ENCODE measurements around the gene LPCAT4.
A peak's percentile ranks its signal among the peaks of the same experiment; 100 is the strongest.

Gene LPCAT4

GRCh38 chr15:34318277-34319079 is 48.5 kb downstream of the LPCAT4 start:
- peak overlapping the region; percentile 74 for H3K4me3 ChIP-seq (ENCODE audit: low read depth, low read length)
- TF ChIP-seq MYC (IDR thresholded peaks at IDR 0.05; ENCODE audit: low read depth, low read length) (no peak), POLR2A (IDR thresholded peaks at IDR 0.05; ENCODE audit: extremely low read depth, insufficient read length) (peak; percentile 30)
- TF ChIP-seq, protein P1, sequence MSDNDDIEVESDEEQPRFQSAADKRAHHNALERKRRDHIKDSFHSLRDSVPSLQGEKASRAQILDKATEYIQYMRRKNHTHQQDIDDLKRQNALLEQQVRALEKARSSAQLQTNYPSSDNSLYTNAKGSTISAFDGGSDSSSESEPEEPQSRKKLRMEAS (IDR thresholded peaks at IDR 0.05; ENCODE audit: low read depth, low read length) = peak; percentile 88
- peak; percentile 63 for DNase-seq (ENCODE audit: low read depth)

- TF ChIP-seq, protein P1 (IDR thresholded peaks at IDR 0.05; ENCODE audit: low read depth, low read length) = no peak
- TF ChIP-seq POLR2A (IDR thresholded peaks at IDR 0.05; ENCODE audit: extremely low read depth, insufficient read length) = no peak
- TF ChIP-seq MYC (IDR thresholded peaks at IDR 0.05; ENCODE audit: low read depth, low read length) = no peak
- TF ChIP-seq CTCF (IDR thresholded peaks at IDR 0.05; ENCODE audit: low read depth, low read length) = no peak
- no peak overlapping the region for H3K4me3 ChIP-seq (ENCODE audit: low read depth, low read length)
- no peak for DNase-seq (ENCODE audit: low read depth)
Observed at GRCh38 chr15:34314491-34315490, 52.2 kb downstream of the LPCAT4 start.

GRCh38 chr15:34311563-34311962 is 55.4 kb downstream of the LPCAT4 start:
- DNase-seq (ENCODE audit: low read depth) = no peak
- TF ChIP-seq, protein P1 (IDR thresholded peaks at IDR 0.05; ENCODE audit: low read depth, low read length) = no peak
- TF ChIP-seq MYC (IDR thresholded peaks at IDR 0.05; ENCODE audit: low read depth, low read length) = no peak
- TF ChIP-seq CTCF (IDR thresholded peaks at IDR 0.05; ENCODE audit: low read depth, low read length) = no peak
- TF ChIP-seq POLR2A (IDR thresholded peaks at IDR 0.05; ENCODE audit: extremely low read depth, insufficient read length) = no peak
- no peak overlapping the region for H3K4me3 ChIP-seq (ENCODE audit: low read depth, low read length)
